Transverse colon (tissue), 4 donors: ENCODE results near the gene ARAP1. TPM values are rescaled to one million over a fixed set of nuclear protein-coding genes. Genes with fewer than 3 reads are reported as not detected.

Source experiments
- DNase-seq: peaks from one replicate; pipeline ENCODE4 v3.0.0-alpha.2; 2019
- H3K27ac ChIP-seq, 4 donors: fragments of 200-600 bp; sonication (generic); 2 replicates each; pipeline ENCODE4 v1.5.1; 2016 to 2018; ENCODE audit warnings: inconsistent platforms in 4 of 4
- H3K27me3 ChIP-seq: fragments of 200-600 bp; sonication (generic); 2 replicates; pipeline ENCODE4 v1.5.1; 2017; ENCODE audit warnings: inconsistent platforms
- H3K36me3 ChIP-seq, 4 donors: fragments of 200-600 bp; sonication (generic); 2 replicates each; pipeline ENCODE4 v1.5.1; 2017 to 2019; ENCODE audit warnings: inconsistent platforms in 4 of 4
- H3K4me1 ChIP-seq, 4 donors: fragments of 200-600 bp; sonication (generic); 2 replicates each; pipeline ENCODE4 v1.5.1; 2017 to 2020; ENCODE audit warnings: inconsistent platforms in 4 of 4
- H3K4me3 ChIP-seq, 4 donors: fragments of 200-600 bp; sonication (generic); 1 replicate in 1 of 4; 2 replicates in 3 of 4; pipeline versions ENCODE4 v1.5.1 to v1.6.1; 2017 to 2019; ENCODE audit warnings: inconsistent platforms in 4 of 4
- H3K9me3 ChIP-seq, 2 donors: fragments of 200-600 bp; sonication (generic); 2 replicates each; pipeline ENCODE4 v1.5.1; 2017 to 2019; ENCODE audit warnings: inconsistent platforms in 2 of 2
- CTCF ChIP-seq, 5 experiments: fragments of 200-600 bp in 3 of 5; fragments of 450-650 bp in 2 of 5; sonication (generic) in 3 of 5; IDR thresholded peaks; 1 replicate in 2 of 5; 2 replicates in 3 of 5; pipeline ENCODE4 v1.5.1; 2016 to 2017; ENCODE audit warnings: antibody characterized with exemption in 5 of 5, inconsistent platforms in 3 of 5, mild to moderate bottlenecking in 2 of 5, moderate library complexity in 1 of 5
- EP300 ChIP-seq: sonication (generic); formaldehyde crosslinking; IDR thresholded peaks from one replicate; pipeline ENCODE4 v1.6.1; 2017; ENCODE audit warnings: antibody characterized with exemption, low read depth
- POLR2A ChIP-seq: fragments of 450-650 bp; IDR thresholded peaks from one replicate; pipeline ENCODE4 v1.6.1; 2016; ENCODE audit warnings: antibody characterized with exemption, mild to moderate bottlenecking, moderate library complexity
- POLR2AphosphoS5 ChIP-seq, 3 donors: sonication (generic); formaldehyde crosslinking; IDR thresholded peaks; one replicate each; pipeline ENCODE4 v1.6.1; 2016; ENCODE audit warnings: antibody characterized with exemption in 3 of 3
- WGBS, 2 donors: methylation state at CpG; one replicate each; pipeline ENCODE4 v1.1.5; 2018; ENCODE audit warnings: low coverage in 1 of 2; 5-methylcytosine and 5-hydroxymethylcytosine counted together
- in situ Hi-C, 4 donors: fragments of 200-750 bp; cut with MboI; loops; one replicate each; pipeline versions ENCODE4 v1.15.0 to v1.15.1; 2017; ENCODE audit warnings: low sequenced_read_pairs in 3 of 4, low pct_ligation_motif_present in 1 of 4, low pct_unique_long_range_greater_than_20kb in 1 of 4
- intact Hi-C: fragments of 100-400 bp; cut with DNase I; formaldehyde crosslinking; loops from one replicate; pipeline ENCODE4 v1.15.1; 2023; ENCODE audit warnings: low total_unique reads
- total RNA-seq, 4 donors: library from RNA; depleted of rRNA; stranded (reverse); fragments of >200 nt; gene quantifications; one replicate each; pipeline ENCODE4 v1.1.0, GENCODE V29; 2016

The ARAP1 gene
- total RNA-seq, 4 donors from 2014 or later = 99.4 to 233 (median 108) TPM

GRCh38 chr11:72690166-72690565, 62.0 kb downstream of the ARAP1 start:
- no peak for DNase-seq
- in situ Hi-C loops (no loop called here), intact Hi-C loops (no loop called here)
- H3K36me3 ChIP-seq = peaks cover 0 to 33% (median 15%) of the 10 kb centered on the region in 4 donors
- no peak for TF ChIP-seq POLR2A
- TF ChIP-seq EP300 = no peak
- H3K27ac ChIP-seq = no peak overlapping the region
- no peaks in the 10 kb centered on the region for H3K27me3 ChIP-seq
- no peaks in the 10 kb centered on the region for H3K4me1 ChIP-seq
- WGBS, 2 donors = 96% methylated on average over 4 of the region's 4 CpGs; no CpG with 5 or more reads in 1 of the 2 donors
- no peak overlapping the region for H3K4me3 ChIP-seq
- H3K9me3 ChIP-seq = no peaks in the 10 kb centered on the region

- H3K27ac ChIP-seq = no peak overlapping the region
- intact Hi-C loops (no loop called here), in situ Hi-C loops (no loop called here)
- no peaks in the 10 kb centered on the region for H3K27me3 ChIP-seq
- no peak for TF ChIP-seq EP300
- no peak for TF ChIP-seq CTCF (IDR thresholded peaks at IDR 0.05)
- no peak for TF ChIP-seq POLR2AphosphoS5 (IDR thresholded peaks at IDR 0.05)
- TF ChIP-seq POLR2A = no peak
- peaks cover 0 to 27% (median 11%) of the 10 kb centered on the region in 4 donors for H3K36me3 ChIP-seq
- no peaks in the 10 kb centered on the region for H3K9me3 ChIP-seq
- H3K4me3 ChIP-seq = no peak overlapping the region
- WGBS, 2 donors = 87% methylated on average over 7 of the region's 7 CpGs; no CpG with 5 or more reads in 1 of the 2 donors
- no peak for DNase-seq
- peaks cover 0 to 5% (median 0%) of the 10 kb centered on the region in 4 donors for H3K4me1 ChIP-seq
Measured at GRCh38 chr11:72688929-72689328, 63.3 kb downstream of the ARAP1 start.

GRCh38 chr11:72688486-72688885, 63.7 kb downstream of the ARAP1 start:
- no peaks in the 10 kb centered on the region for H3K9me3 ChIP-seq
- no peaks in the 10 kb centered on the region for H3K27me3 ChIP-seq
- 89% methylated on average over 7 of the region's 7 CpGs; no CpG with 5 or more reads in 1 of the 2 donors for WGBS, 2 donors
- no peak for DNase-seq
- in situ Hi-C loops (no loop called here), intact Hi-C loops (no loop called here)
- TF ChIP-seq EP300 (no peak), POLR2AphosphoS5 (IDR thresholded peaks at IDR 0.05) (no peak), POLR2A (no peak), CTCF (IDR thresholded peaks at IDR 0.05) (no peak)
- H3K4me3 ChIP-seq = no peak overlapping the region
- H3K27ac ChIP-seq = no peak overlapping the region
- peaks cover 0 to 5% (median 0%) of the 10 kb centered on the region in 4 donors for H3K4me1 ChIP-seq
- H3K36me3 ChIP-seq = peaks cover 0 to 24% (median 10%) of the 10 kb centered on the region in 4 donors

GRCh38 chr11:72687326-72687725, 64.9 kb downstream of the ARAP1 start:
- WGBS, 2 donors = 97% methylated on average over 7 of the region's 7 CpGs; no CpG with 5 or more reads in 1 of the 2 donors
- Histone ChIP-seq H3K27me3 (no peaks in the 10 kb centered on the region), H3K27ac (peak overlapping the region in 1 of 4 donors; percentile 63), H3K36me3 (peaks cover 0 to 13% (median 5%) of the 10 kb centered on the region in 4 donors), H3K4me3 (no peak overlapping the region), H3K4me1 (peaks cover 0 to 5% (median 0%) of the 10 kb centered on the region in 4 donors), H3K9me3 (no peaks in the 10 kb centered on the region)
- no peak for DNase-seq
- in situ Hi-C loops (no loop called here), intact Hi-C loops (no loop called here)
- TF ChIP-seq EP300 = no peak
- TF ChIP-seq POLR2AphosphoS5 (IDR thresholded peaks at IDR 0.05) = no peak
- TF ChIP-seq CTCF (IDR thresholded peaks at IDR 0.05) = no peak
- TF ChIP-seq POLR2A = no peak
